ENCODE results near the gene PARN. TPM values are rescaled to one million over a fixed set of nuclear protein-coding genes. Genes with fewer than 3 reads are reported as not detected.

PARN gene
- total RNA-seq, 1 experiment from 2014 or later, result 42.5 TPM

DNA sequence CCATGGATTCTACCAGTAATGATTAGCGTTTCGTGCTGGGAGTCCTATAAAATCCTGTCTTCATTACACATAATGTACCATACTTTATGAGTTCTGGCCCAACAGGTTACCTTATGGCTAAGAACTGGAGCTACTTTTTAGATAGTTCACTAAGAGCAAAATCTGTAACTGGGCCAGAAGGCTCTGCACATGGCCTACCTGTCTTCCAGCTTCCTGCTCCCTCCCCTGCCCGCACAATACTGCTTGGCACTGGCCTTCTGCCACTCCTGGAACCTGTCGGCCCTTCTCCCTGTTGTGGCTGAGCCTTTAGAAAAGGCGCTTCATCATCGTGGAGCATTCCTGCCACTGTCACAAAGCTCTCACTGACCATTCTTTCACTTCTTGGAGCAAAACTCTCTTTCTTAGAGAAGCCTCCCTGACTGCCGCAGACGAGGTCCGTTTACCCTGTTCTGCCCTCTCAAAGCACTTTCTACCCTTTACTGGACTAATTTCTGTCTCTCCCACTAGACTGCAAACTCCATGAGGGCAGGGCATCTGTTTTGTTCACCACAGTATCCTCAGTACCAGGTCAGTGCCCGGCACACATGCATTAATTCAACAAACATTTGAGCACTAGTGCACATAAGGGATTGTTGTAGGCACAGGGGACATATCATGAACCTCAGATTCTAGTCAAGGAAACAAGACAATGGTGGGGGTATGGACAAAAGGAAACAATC lies 116.5 kb downstream of the PARN start:
- BruUV-seq (replicated peaks), result no TSS peak
- no peak for ATAC-seq
- intact Hi-C loops (cut with micrococcal nuclease), result no loop called here

GRCh38 chr16:14511800-14512135 lies 118.3 kb downstream of the PARN start:
- Histone ChIP-seq H2AFZ (ENCODE audit: low read depth, low read length, poor library complexity, severe bottlenecking) (no peak overlapping the region), H3K9ac (ENCODE audit: low read length) (no peak overlapping the region), H3K9me2 (ENCODE audit: insufficient read depth) (no peaks in the 10 kb centered on the region), H3K4me1 (ENCODE audit: control insufficient read depth in 1 of 2, insufficient read depth in 2 of 2, low read length in 2 of 2) (peaks cover 0 to 4% of the 10 kb centered on the region in 2 experiments; a peak in 1 of 4 replicates), H3K79me2 (ENCODE audit: insufficient read depth, low read length) (no peaks in the 10 kb centered on the region; the same call in 1 of the 2 replicates), H3K27ac (ENCODE audit: low read depth, low read length) (no peak overlapping the region), H3K36me3 (ENCODE audit: control insufficient read depth in 1 of 2, insufficient read depth in 2 of 2, low read length in 2 of 2) (no peaks in the 10 kb centered on the region), H3K4me3 (replicated peaks in 1 of 2; ENCODE audit: low read depth in 1 of 2, low read length in 2 of 2) (no peak overlapping the region), H4K20me1 (ENCODE audit: insufficient read depth) (no peaks in the 10 kb centered on the region), H3K9me3 (ENCODE audit: control insufficient read depth in 1 of 2, insufficient read depth in 1 of 2, low read depth in 1 of 2, low read length in 2 of 2) (no peaks in the 10 kb centered on the region), H3K27me3 (ENCODE audit: insufficient read depth, low read length) (no peaks in the 10 kb centered on the region), H3K4me2 (ENCODE audit: low read length) (no peak overlapping the region)
- TF ChIP-seq EZH2phosphoT487 (IDR thresholded peaks at IDR 0.05; ENCODE audit: borderline replicate concordance), result no peak
- TF ChIP-seq CEBPB (IDR thresholded peaks at IDR 0.05; ENCODE audit: low read depth), result no peak
- no peak for TF ChIP-seq ZFX (IDR thresholded peaks at IDR 0.05)
- ChIA-PET RAD21 (ENCODE audit: low non-redundant PET in 1 of 2, low total read pairs in 2 of 2, uncharacterized antibody in 2 of 2, unreplicated experiment in 2 of 2) (no interaction called here), CTCF (no interaction called here), POLR2A (no interaction called here)
- BruUV-seq (replicated peaks), result no TSS peak
- intact Hi-C loops (cut with micrococcal nuclease), result no loop called here
- no peak for ATAC-seq
- no peak for DNase-seq (ENCODE audit: low read depth, low spot score)

More for the DNA sequence above, 116.5 kb downstream of the PARN start:
- DNase-seq (ENCODE audit: low read depth, low spot score), result no peak
- Histone ChIP-seq H3K4me1 (ENCODE audit: control insufficient read depth in 1 of 2, insufficient read depth in 2 of 2, low read length in 2 of 2) (peaks cover 0 to 4% of the 10 kb centered on the region in 2 experiments; a peak in 1 of 4 replicates), H3K4me2 (ENCODE audit: low read length) (no peak overlapping the region), H3K4me3 (replicated peaks in 1 of 2; ENCODE audit: low read depth in 1 of 2, low read length in 2 of 2) (no peak overlapping the region), H3K9ac (ENCODE audit: low read length) (no peak overlapping the region), H3K9me2 (ENCODE audit: insufficient read depth) (no peaks in the 10 kb centered on the region), H2AFZ (ENCODE audit: low read depth, low read length, poor library complexity, severe bottlenecking) (no peak overlapping the region), H3K79me2 (ENCODE audit: insufficient read depth, low read length) (no peaks in the 10 kb centered on the region; the same call in 1 of the 2 replicates), H4K20me1 (ENCODE audit: insufficient read depth) (no peaks in the 10 kb centered on the region), H3K27me3 (ENCODE audit: insufficient read depth, low read length) (no peaks in the 10 kb centered on the region), H3K36me3 (ENCODE audit: control insufficient read depth in 1 of 2, insufficient read depth in 2 of 2, low read length in 2 of 2) (no peaks in the 10 kb centered on the region), H3K9me3 (ENCODE audit: control insufficient read depth in 1 of 2, insufficient read depth in 1 of 2, low read depth in 1 of 2, low read length in 2 of 2) (no peaks in the 10 kb centered on the region), H3K27ac (ENCODE audit: low read depth, low read length) (no peak overlapping the region)
- TF ChIP-seq ZFX (IDR thresholded peaks at IDR 0.05), result no peak
- TF ChIP-seq ELF1 (IDR thresholded peaks at IDR 0.05; ENCODE audit: borderline replicate concordance, low read depth), result no peak
- TF ChIP-seq CEBPB (IDR thresholded peaks at IDR 0.05; ENCODE audit: low read depth), result no peak
- CTCF ChIA-PET, result no interaction called here
- POLR2A ChIA-PET, result no interaction called here
- RAD21 ChIA-PET (ENCODE audit: low non-redundant PET in 1 of 2, low total read pairs in 2 of 2, uncharacterized antibody in 2 of 2, unreplicated experiment in 2 of 2), result no interaction called here
